Dedifferentiated amniotic fluid mesenchymal stem cell (primary cell): ENCODE data around the gene MFSD12.
"Not testable (repeated sequence)": the region's sequence is repeated elsewhere in the genome, so short reads cannot be mapped to it uniquely, and the experiment has no call there.

Source experiments
- DNase-seq: peaks from one replicate; pipeline ENCODE4 v3.0.0-alpha.2; 2016; ENCODE audit errors: extremely low spot score

The MFSD12 gene

GRCh38 chr19:3584036-3584802, 26.8 kb upstream of the MFSD12 start:
- DNase-seq: not testable (repeated sequence)

GRCh38 chr19:3581792-3582191, 24.4 kb upstream of the MFSD12 start:
- DNase-seq: not testable (repeated sequence)

GRCh38 chr19:3580156-3580934, 23.0 kb upstream of the MFSD12 start:
- peak; percentile 76 for DNase-seq

GRCh38 chr19:3578390-3578789, 21.0 kb upstream of the MFSD12 start:
- DNase-seq: no peak

GRCh38 chr19:3577723-3578344, 20.4 kb upstream of the MFSD12 start:
- no peak for DNase-seq

GRCh38 chr19:3576696-3577443, 19.5 kb upstream of the MFSD12 start:
- no peak for DNase-seq

GRCh38 chr19:3575949-3576673, 18.7 kb upstream of the MFSD12 start:
- DNase-seq: no peak

GRCh38 chr19:3575260-3575741, 17.9 kb upstream of the MFSD12 start:
- DNase-seq: no peak

- DNase-seq: peak; percentile 87
Observed at GRCh38 chr19:3573858-3574637, 16.7 kb upstream of the MFSD12 start.

GRCh38 chr19:3573162-3573857, 15.9 kb upstream of the MFSD12 start:
- DNase-seq: no peak

GRCh38 chr19:3572855-3573161, 15.4 kb upstream of the MFSD12 start, which contains the start of gene HMG20B:
HMG20B (plus strand) TSS chr19:3572944; CDS start chr19:3573310, 366 bp downstream.
- DNase-seq: no peak

GRCh38 chr19:3572132-3572854, 14.9 kb upstream of the MFSD12 start:
- peak; percentile 99 for DNase-seq

- no peak for DNase-seq
Observed at GRCh38 chr19:3570606-3571011, 13.2 kb upstream of the MFSD12 start.

- DNase-seq: not testable (repeated sequence)
Observed at GRCh38 chr19:3570042-3570441, 12.7 kb upstream of the MFSD12 start.

GRCh38 chr19:3565139-3565538, 7.8 kb upstream of the MFSD12 start:
- no peak for DNase-seq

GRCh38 chr19:3563709-3564524, 6.5 kb upstream of the MFSD12 start:
- DNase-seq: no peak

GRCh38 chr19:3556978-3557460, 367 bp downstream of the MFSD12 start:
- no peak for DNase-seq

- DNase-seq: no peak
Observed at GRCh38 chr19:3556423-3556977, 886 bp downstream of the MFSD12 start.
